ENCODE results near the gene ACTG2. TPM values are rescaled to one million over a fixed set of nuclear protein-coding genes. Genes with fewer than 3 reads are reported as not detected.
"Not testable (repeated sequence)": the region's sequence is repeated elsewhere in the genome, so short reads cannot be mapped to it uniquely, and the experiment has no call there.

The ACTG2 gene
- total RNA-seq, 1 experiment from 2014 or later: 0.97 TPM

DNA sequence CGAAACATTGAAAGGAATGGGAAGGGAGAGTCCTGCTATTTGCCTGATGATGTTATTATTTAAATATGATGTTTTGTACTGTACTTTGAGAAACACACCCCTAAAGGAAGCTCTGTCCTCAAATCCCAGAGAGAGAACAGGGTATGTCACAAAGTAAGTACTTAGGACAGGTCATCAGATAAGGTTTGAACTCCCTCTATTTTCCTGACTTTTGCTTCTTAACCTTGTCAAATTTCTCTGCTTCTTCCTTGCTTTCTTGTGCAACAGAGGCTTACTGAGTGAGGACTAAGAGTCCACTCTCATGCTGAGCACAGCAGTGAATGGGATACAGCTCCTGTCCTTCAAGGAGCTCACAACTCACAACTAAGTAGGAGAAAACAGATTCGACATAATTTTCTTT lies 37.6 kb downstream of the ACTG2 start:
- H3K36me3 ChIP-seq (replicated peaks; ENCODE audit: control insufficient read depth, insufficient read depth, low read length): peaks cover 2% of the 10 kb centered on the region; the same call in 1 of the 2 replicates
- H3K27me3 ChIP-seq (ENCODE audit: control insufficient read depth, insufficient read depth, low read length): no peaks in the 10 kb centered on the region
- H3K4me3 ChIP-seq (ENCODE audit: insufficient read depth, low read depth, low read length): no peak overlapping the region
- no peak for DNase-seq

DNA sequence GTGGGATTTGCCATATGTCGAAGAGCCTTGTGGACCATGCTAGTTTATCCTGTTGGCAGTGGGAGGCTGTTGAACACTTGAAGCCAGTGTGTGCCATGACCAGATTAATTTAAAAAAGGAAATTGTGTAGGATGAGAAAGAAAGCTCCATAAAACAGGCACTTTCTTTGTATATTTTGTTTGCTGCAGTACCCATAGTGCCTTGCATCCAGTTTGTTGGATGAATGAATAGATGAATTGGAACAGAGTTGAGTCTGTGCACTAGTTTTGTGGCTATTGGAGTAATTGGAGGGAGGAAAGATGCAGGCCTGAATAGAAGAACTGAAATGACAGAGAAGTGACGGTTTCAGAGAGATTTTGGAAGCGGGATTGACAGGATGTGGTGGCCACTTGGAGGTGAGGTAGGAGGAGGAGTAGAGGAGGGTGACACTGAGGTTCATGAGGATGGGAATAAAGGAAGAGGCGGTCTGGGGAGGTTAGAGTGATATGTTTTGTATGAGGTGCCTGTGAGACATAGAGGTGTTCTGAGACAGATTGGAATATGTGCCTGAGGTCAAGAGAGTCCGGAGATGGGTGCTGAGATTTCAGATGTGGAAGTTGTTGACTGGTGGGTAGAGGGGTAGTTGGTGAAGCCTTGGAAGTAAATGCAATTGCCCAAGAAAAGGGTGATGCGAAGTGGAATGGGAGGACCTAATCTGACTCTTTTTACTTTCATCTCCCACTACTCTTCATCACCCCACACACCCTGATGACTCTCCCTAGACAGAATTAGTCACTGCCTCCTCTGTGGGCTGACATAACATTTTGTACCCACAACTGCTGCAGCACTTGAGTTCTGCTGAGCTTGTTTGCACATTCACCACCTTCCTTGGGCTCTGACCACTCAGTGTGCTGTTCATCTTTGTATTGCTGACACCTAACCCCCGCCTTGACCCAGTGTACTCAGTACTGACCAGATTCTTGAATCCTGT lies 39.0 kb downstream of the ACTG2 start:
- no peaks in the 10 kb centered on the region for H3K27me3 ChIP-seq (ENCODE audit: control insufficient read depth, insufficient read depth, low read length)
- no peak for DNase-seq
- H3K4me3 ChIP-seq (ENCODE audit: insufficient read depth, low read depth, low read length): no peak overlapping the region
- peaks cover 5% of the 10 kb centered on the region for H3K36me3 ChIP-seq (replicated peaks; ENCODE audit: control insufficient read depth, insufficient read depth, low read length)

GRCh38 chr2:73933194-73933593 lies 40.4 kb downstream of the ACTG2 start:
- no peak overlapping the region for H3K4me3 ChIP-seq (ENCODE audit: insufficient read depth, low read depth, low read length)
- no peak for DNase-seq
- peaks cover 6% of the 10 kb centered on the region for H3K36me3 ChIP-seq (replicated peaks; ENCODE audit: control insufficient read depth, insufficient read depth, low read length)
- H3K27me3 ChIP-seq (ENCODE audit: control insufficient read depth, insufficient read depth, low read length): no peaks in the 10 kb centered on the region

GRCh38 chr2:73935641-73936040 lies 42.8 kb downstream of the ACTG2 start:
- H3K4me3 ChIP-seq (ENCODE audit: insufficient read depth, low read depth, low read length): no peak overlapping the region
- DNase-seq: no peak
- peaks cover 8% of the 10 kb centered on the region for H3K36me3 ChIP-seq (replicated peaks; ENCODE audit: control insufficient read depth, insufficient read depth, low read length)
- no peaks in the 10 kb centered on the region for H3K27me3 ChIP-seq (ENCODE audit: control insufficient read depth, insufficient read depth, low read length)

- no peak for DNase-seq
- H3K36me3 ChIP-seq (replicated peaks; ENCODE audit: control insufficient read depth, insufficient read depth, low read length): peaks cover 7% of the 10 kb centered on the region
- H3K4me3 ChIP-seq (ENCODE audit: insufficient read depth, low read depth, low read length): no peak overlapping the region
- no peaks in the 10 kb centered on the region for H3K27me3 ChIP-seq (ENCODE audit: control insufficient read depth, insufficient read depth, low read length)
Observed at GRCh38 chr2:73937103-73937885, 44.5 kb downstream of the ACTG2 start.

GRCh38 chr2:73937899-73938298 lies 45.1 kb downstream of the ACTG2 start:
- Histone ChIP-seq H3K36me3 (replicated peaks; ENCODE audit: control insufficient read depth, insufficient read depth, low read length) (peaks cover 7% of the 10 kb centered on the region), H3K27me3 (ENCODE audit: control insufficient read depth, insufficient read depth, low read length) (no peaks in the 10 kb centered on the region), H3K4me3 (ENCODE audit: insufficient read depth, low read depth, low read length) (no peak overlapping the region)
- no peak for DNase-seq

DNA sequence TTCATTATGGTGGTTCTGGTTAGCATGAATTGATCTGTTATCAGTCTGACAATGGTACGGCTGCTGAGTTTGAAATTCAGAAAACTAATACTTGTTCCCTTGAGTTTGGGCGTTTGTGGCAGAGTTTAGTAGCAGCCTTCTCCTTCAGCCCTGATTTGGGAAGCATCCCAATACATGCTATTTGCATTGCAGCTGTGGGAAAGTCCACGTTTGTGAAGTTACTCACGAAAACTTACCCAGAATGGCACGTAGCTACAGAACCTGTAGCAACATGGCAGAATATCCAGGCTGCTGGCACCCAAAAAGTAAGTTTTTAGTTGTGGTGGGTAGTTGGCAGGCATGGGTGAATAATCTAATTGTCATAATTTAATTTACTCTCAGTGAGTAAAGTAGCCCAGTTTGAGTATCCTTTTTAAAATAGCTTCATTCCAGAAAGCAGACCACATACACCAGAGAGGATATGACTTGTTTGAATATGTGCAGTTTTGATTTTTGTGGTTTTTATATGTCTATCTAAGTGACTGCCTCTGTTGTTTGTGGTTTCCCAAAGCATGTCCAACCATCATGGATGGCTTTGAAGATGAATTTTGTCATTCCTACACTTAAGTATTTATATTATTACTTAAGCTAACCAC lies 46.0 kb downstream of the ACTG2 start:
- H3K36me3 ChIP-seq (replicated peaks; ENCODE audit: control insufficient read depth, insufficient read depth, low read length): peaks cover 8% of the 10 kb centered on the region
- no peak for DNase-seq
- no peaks in the 10 kb centered on the region for H3K27me3 ChIP-seq (ENCODE audit: control insufficient read depth, insufficient read depth, low read length)
- no peak overlapping the region for H3K4me3 ChIP-seq (ENCODE audit: insufficient read depth, low read depth, low read length)

DNA sequence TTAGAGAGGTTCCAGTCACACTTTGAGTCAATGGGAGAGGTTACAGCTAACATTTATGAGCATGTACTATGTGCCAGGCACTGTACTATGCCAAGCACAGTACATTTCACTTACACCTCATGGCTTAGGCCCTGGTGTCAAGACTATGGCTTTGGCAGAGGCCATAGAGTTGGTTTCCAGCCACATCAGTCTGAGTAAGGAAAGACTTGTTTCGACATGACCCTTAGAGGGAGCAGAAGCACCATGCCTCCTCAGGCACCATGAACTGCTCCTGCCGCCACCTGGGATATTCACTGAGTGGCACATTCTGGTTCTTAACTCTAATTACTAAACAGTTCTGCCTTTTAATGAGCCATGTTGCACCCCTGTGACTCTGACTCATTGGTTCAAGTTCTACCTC lies 46.6 kb downstream of the ACTG2 start:
- DNase-seq: peak; percentile 51
- peaks cover 8% of the 10 kb centered on the region for H3K36me3 ChIP-seq (replicated peaks; ENCODE audit: control insufficient read depth, insufficient read depth, low read length)
- no peak overlapping the region for H3K4me3 ChIP-seq (ENCODE audit: insufficient read depth, low read depth, low read length)
- no peaks in the 10 kb centered on the region for H3K27me3 ChIP-seq (ENCODE audit: control insufficient read depth, insufficient read depth, low read length)

- DNase-seq; H3K4me3 ChIP-seq (ENCODE audit: insufficient read depth, low read depth, low read length); H3K27me3 ChIP-seq (ENCODE audit: control insufficient read depth, insufficient read depth, low read length); H3K36me3 ChIP-seq (replicated peaks; ENCODE audit: control insufficient read depth, insufficient read depth, low read length): not testable (repeated sequence)
Observed at GRCh38 chr2:73940066-73940465, 47.3 kb downstream of the ACTG2 start.

DNA sequence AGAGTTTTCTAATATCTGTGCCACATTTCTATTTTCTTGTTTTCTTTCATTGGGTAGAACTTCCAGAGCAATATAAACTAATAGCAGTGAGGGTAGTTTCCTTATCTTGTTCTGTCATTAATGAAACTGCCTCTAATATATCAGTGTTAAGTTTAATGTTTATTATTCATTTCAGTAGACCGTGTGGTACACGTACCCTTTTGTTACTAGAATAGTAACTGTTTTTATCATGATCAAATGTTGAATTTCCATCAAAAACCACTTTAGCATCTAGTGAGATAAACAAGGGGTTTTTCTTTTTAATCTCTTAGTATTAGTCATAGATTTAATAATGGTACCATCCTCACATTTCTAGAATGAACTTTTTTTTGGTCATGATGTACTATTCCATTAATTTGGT lies 49.9 kb downstream of the ACTG2 start:
- Histone ChIP-seq H3K4me3 (ENCODE audit: insufficient read depth, low read depth, low read length) (no peak overlapping the region), H3K36me3 (replicated peaks; ENCODE audit: control insufficient read depth, insufficient read depth, low read length) (peaks cover 13% of the 10 kb centered on the region), H3K27me3 (ENCODE audit: control insufficient read depth, insufficient read depth, low read length) (no peaks in the 10 kb centered on the region)
- no peak for DNase-seq

GRCh38 chr2:73944714-73945113 lies 51.9 kb downstream of the ACTG2 start:
- H3K36me3 ChIP-seq (replicated peaks; ENCODE audit: control insufficient read depth, insufficient read depth, low read length): peaks cover 23% of the 10 kb centered on the region
- H3K4me3 ChIP-seq (ENCODE audit: insufficient read depth, low read depth, low read length): no peak overlapping the region
- H3K27me3 ChIP-seq (ENCODE audit: control insufficient read depth, insufficient read depth, low read length): no peaks in the 10 kb centered on the region
- no peak for DNase-seq

- H3K36me3 ChIP-seq (replicated peaks; ENCODE audit: control insufficient read depth, insufficient read depth, low read length): peaks cover 33% of the 10 kb centered on the region
- H3K27me3 ChIP-seq (ENCODE audit: control insufficient read depth, insufficient read depth, low read length): no peaks in the 10 kb centered on the region
- H3K4me3 ChIP-seq (ENCODE audit: insufficient read depth, low read depth, low read length): no peak overlapping the region
Observed at GRCh38 chr2:73946215-73946614, 53.4 kb downstream of the ACTG2 start.

DNA sequence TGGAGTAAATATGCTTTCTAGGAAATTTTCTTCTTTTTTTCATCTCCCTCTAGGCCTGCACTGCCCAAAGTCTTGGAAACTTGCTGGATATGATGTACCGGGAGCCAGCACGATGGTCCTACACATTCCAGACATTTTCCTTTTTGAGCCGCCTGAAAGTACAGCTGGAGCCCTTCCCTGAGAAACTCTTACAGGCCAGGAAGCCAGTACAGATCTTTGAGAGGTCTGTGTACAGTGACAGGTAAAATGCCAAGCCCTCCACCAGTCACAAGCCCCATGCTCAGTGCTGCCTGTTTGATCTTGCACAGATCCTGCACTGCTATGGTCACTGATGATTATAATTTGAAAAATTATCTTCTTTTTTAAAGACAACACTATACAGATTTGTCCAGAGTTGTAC lies 53.9 kb downstream of the ACTG2 start:
- DNase-seq: no peak
- Histone ChIP-seq H3K36me3 (replicated peaks; ENCODE audit: control insufficient read depth, insufficient read depth, low read length) (peaks cover 35% of the 10 kb centered on the region), H3K4me3 (ENCODE audit: insufficient read depth, low read depth, low read length) (no peak overlapping the region), H3K27me3 (ENCODE audit: control insufficient read depth, insufficient read depth, low read length) (no peaks in the 10 kb centered on the region)

More at GRCh38 chr2:73946215-73946614, 53.4 kb downstream of the ACTG2 start:
- DNase-seq: no peak

DNA sequence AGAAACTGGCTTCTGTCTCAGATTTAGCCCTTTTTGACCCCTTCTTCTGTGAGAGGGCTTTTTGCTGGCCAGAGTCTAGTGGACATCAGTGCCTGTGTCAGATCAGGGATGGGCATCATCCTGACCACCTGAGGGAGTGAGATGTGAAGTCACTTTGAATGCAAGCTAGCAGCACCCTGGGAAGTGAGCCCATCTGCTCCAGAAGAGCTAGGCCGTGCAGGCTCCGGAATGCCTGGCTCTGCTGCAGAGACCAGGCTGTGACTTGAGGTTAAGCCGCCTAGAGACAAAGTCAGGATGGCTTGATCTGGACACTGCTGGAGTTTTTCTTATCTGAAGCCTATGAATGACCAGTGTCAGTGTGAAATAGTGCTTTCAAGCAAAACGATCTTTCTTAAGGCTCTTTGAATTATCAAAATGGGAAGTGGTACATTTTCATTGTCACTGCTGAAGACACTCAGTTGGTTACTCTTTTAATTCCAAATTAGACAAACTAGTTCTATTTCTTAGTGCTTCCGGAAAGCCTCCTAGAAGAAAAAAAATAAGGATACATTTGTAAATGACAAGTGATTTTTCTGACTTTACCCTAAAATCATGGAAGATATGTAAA lies 54.7 kb downstream of the ACTG2 start:
- peaks cover 39% of the 10 kb centered on the region for H3K36me3 ChIP-seq (replicated peaks; ENCODE audit: control insufficient read depth, insufficient read depth, low read length)
- DNase-seq: no peak
- H3K27me3 ChIP-seq (ENCODE audit: control insufficient read depth, insufficient read depth, low read length): no peaks in the 10 kb centered on the region
- H3K4me3 ChIP-seq (ENCODE audit: insufficient read depth, low read depth, low read length): no peak overlapping the region
